GM12892 (cell line): ENCODE measurements around the gene PSKH1.

Source experiments
- POLR2AphosphoS5 ChIP-seq: IDR thresholded peaks from 2 replicates; pipeline ENCODE4 v1.6.1; 2011; ENCODE audit warnings: low read depth, low read length, control low read depth
- TAF1 ChIP-seq: IDR thresholded peaks from 2 replicates; pipeline ENCODE4 v1.6.1; 2011; ENCODE audit warnings: low read depth, mild to moderate bottlenecking, control low read depth, low read length, borderline replicate concordance

GRCh38 chr16:67844497-67844896 is 48.6 kb upstream of the PSKH1 start:
- no peak for TF ChIP-seq POLR2AphosphoS5
- TF ChIP-seq TAF1, result no peak
